Activated CD4-positive, alpha-beta T cell treated with anti-CD3 and anti-CD28 coated beads, Interleukin-2, amount 50 U/mL, for 16 hours (primary cell): ENCODE data around the gene HTR2A.
A peak's percentile ranks its signal among the peaks of the same experiment; 100 is the strongest.

Source experiments
- DNase-seq: peaks from one replicate; pipeline ENCODE4 v3.0.0-alpha.2; 2020

Gene HTR2A

DNA sequence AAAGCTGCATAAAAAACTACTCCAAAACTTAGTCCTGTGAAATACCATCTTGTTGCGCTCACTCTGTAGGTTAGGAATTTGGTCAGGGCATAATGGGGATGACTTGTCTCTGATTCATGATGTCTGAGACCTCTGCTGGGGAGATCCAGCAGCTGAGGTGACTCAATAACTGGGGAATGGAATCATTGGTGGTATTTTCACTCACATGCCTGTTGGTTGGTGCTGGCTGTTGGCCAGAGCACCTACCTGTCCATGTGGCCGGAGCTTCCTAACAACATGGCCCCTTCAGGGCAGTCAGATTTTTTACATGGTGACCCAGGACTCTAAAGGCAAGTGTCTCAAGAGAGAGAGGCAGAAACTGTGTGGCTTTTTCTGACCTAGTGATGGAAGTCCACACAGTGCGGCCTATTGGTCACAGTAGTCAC is 92.5 kb downstream of the HTR2A start:
- DNase-seq = no peak

GRCh38 chr13:46803586-46803985 is 93.3 kb downstream of the HTR2A start:
- DNase-seq = no peak

GRCh38 chr13:46801858-46802257 is 95.0 kb downstream of the HTR2A start:
- DNase-seq = no peak

DNA sequence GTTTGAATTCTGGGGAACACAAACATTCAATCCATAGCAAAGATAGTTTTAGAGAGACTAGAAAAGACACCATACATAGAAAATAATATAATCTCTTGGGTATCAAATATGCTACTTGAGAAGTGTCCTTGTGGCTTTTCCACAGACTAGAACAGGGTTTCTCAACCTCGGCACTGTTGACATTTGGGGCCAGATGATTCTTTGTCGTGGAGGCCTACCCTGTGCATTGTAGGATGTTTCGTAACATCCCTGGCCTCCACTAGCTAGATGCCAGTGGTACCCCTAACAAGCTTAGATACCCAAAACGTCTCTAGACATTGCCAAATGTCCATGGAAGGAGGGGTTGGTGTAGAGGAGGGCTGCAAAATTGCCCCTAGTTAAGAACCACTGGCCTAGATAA is 97.7 kb downstream of the HTR2A start:
- no peak for DNase-seq

- no peak for DNase-seq
These were observed 99.2 kb downstream of the HTR2A start for GRCh38 chr13:46797501-46798237.

DNA sequence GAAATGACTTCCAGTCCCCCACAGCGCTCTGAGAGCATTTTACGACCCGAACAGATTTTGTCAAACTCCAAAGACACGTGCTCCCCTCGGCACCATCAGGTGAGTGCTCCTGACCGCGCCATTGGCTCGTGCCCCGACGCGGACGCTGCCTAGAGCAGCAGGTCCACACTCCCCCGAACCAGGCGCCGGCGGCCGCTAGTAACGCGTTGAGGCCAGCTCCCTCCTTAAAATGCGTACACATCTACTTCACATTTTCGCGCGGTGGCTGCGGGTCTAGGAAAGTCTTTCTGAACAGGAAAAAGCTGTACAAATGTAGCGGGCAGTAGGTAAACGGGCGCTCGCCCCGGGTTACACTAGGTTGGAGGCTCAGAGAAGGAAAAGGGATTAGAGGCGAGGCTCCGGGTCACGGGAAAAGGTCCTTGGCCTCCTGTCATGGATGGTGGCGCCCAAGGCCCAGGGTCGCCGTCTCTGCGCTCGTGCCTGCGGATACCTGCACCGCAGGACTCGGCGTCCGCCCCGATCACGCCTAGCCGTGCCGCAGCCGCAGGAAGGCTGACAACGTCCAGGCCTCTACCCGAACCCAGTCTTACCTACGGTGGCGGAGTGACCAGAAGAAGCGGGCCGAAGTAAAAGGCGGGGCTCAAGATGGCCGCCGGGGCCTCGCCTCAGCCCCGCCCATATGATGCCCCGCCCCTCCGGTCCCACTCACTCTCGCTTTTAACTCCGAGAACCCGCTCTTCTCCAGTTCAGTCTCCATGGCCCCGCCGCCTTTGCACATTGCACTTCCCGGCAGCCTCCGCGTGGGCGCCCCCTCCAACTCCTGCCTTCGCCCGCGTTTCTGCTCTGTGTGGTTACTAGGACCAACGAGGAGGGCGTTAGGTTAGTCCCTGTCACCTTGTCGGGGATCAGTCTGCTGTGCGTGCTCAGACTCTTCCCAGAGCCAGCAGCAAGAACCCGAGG is 100.1 kb downstream of the HTR2A start, which contains the start of gene ESD:
Gene ESD, minus strand, starts transcription at position 647 of the 960 bp plus-strand sequence. CDS start 5,748 bp downstream, outside the sequence.
- peak; percentile 95 for DNase-seq

DNA sequence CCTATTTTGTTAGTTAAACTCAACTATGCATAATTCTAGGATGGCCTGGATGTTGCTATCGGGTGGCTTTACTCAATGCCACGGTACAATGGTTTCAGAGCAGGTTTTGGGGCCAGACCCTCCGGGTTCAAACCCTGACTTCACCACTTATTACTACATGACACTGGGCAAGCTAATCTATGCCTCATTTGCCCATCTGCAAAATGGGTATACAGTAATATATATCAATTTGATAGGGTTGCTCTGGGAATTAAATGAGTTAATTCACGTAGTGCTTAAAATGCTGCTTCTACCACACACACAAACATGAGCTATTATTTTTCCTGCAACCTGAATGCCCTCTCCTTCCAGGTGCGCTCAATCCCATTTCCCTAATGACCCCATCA is 100.7 kb downstream of the HTR2A start:
- DNase-seq = no peak

GRCh38 chr13:46795321-46795720 is 101.5 kb downstream of the HTR2A start:
- no peak for DNase-seq

- DNase-seq = no peak
These were observed 113.3 kb downstream of the HTR2A start for GRCh38 chr13:46783504-46783903.

- DNase-seq = no peak
These were observed 114.2 kb downstream of the HTR2A start for GRCh38 chr13:46782691-46783090.

DNA sequence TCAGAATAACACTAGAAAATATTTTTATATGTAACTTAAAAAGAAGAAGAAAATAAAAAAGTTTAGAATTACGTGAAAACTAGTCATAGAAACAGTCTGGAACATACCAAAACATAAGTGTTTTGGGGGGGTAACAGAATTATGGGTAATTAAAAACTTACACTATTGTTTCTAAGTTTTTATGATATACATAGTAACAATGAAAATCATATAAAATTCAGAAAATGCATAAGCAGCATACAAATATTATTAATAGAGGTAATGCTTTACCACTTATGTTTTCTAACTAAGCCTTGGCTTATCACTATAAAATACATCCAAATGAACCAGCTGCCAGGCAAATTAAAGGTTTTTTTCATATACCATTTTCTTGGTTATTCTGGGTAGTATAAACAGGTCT is 114.8 kb downstream of the HTR2A start:
- DNase-seq = no peak
